GM06990 (cell line): ENCODE measurements around the gene ZNF195.
"Not testable (repeated sequence)": the region's sequence is repeated elsewhere in the genome, so short reads cannot be mapped to it uniquely, and the experiment has no call there.

Experiments
- DNase-seq: peaks from one replicate; pipeline ENCODE4 v3.0.0-alpha.2; 2011; ENCODE audit not compliant: insufficient read length; ENCODE audit errors: extremely low read depth
- H3K27me3 ChIP-seq: replicated peaks from 2 replicates; pipeline ENCODE4 v1.6.0; 2011; ENCODE audit warnings: low read length; ENCODE audit not compliant: control insufficient read depth, insufficient read depth
- H3K36me3 ChIP-seq: 2 replicates; pipeline ENCODE4 v1.5.1; 2011; ENCODE audit warnings: low read length; ENCODE audit not compliant: control insufficient read depth, insufficient read depth
- H3K4me3 ChIP-seq: replicated peaks from 2 replicates; pipeline ENCODE4 v1.5.1; 2011; ENCODE audit warnings: low read depth, mild to moderate bottlenecking, control low read depth, low read length
- TF ChIP-seq, protein P1 (sequence below): IDR thresholded peaks from 2 replicates; pipeline ENCODE4 v1.5.1; 2011; ENCODE audit warnings: low read length, control low read depth, mild to moderate bottlenecking, inconsistent platforms; ENCODE audit not compliant: insufficient read depth, poor library complexity, severe bottlenecking

The ZNF195 gene

DNA sequence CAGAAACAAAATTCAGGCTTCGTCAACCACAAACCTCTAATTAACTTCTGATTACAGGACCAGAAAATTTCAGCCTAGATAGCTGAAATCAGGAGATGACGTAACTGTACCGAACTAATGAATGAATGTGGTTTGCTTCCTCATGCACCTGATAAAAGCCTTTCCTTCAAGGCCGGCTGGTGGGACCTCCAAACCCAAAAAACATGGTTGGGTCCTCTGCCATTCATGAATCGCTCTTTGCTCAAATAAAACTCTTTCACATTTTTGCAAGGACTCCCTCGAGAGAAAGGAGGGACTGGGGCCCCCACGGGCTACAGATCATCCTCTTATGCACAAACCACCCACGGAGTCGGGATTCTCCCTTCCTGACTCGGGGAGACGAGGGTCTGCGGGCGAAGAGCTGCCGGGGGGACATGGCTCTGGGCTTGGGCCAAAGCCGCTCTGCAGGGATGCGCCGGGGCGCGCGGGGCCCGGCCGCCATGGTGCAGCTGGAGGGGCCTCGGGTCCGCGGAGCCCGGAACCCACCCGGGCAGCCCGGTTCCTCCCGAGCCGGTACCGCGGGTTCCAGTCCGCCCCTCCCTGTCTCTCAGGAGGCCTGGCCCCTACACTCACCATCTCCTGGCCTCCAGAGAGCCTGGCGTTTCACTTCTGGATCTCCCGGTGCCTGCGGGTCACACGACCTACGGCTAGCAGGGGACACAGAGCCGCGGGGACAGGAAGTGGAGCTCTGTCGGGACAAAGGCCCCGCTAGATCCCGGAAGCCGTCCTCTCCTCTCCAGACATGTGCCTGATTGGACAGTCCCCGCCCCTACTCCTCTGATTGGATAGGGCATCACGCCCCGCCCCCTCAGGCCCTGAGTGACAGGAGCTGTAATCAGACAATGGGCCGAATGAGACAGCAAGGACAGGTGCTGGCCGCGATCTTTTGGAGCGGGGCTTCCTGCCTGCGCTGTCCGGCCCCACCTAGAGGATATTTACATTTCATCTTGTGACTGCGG is at the start of gene ZNF195:
Gene ZNF195 (minus strand): TSS at position 721 of the 998 bp plus-strand sequence. CDS start 106 bp downstream, at position 615.
- TF ChIP-seq, protein P1, sequence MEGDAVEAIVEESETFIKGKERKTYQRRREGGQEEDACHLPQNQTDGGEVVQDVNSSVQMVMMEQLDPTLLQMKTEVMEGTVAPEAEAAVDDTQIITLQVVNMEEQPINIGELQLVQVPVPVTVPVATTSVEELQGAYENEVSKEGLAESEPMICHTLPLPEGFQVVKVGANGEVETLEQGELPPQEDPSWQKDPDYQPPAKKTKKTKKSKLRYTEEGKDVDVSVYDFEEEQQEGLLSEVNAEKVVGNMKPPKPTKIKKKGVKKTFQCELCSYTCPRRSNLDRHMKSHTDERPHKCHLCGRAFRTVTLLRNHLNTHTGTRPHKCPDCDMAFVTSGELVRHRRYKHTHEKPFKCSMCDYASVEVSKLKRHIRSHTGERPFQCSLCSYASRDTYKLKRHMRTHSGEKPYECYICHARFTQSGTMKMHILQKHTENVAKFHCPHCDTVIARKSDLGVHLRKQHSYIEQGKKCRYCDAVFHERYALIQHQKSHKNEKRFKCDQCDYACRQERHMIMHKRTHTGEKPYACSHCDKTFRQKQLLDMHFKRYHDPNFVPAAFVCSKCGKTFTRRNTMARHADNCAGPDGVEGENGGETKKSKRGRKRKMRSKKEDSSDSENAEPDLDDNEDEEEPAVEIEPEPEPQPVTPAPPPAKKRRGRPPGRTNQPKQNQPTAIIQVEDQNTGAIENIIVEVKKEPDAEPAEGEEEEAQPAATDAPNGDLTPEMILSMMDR, result no peak
- H3K27me3 ChIP-seq, result no peaks in the 10 kb centered on the region

GRCh38 chr11:3428076-3428475 is 49.1 kb upstream of the ZNF195 start:
- H3K36me3 ChIP-seq, H3K27me3 ChIP-seq, DNase-seq, H3K4me3 ChIP-seq: not testable (repeated sequence)

More for the DNA sequence above, at the start of gene ZNF195:
- Histone ChIP-seq H3K4me3 (peak within 1 kb of the TSS; percentile 76), H3K36me3 (peaks cover 15% of the 10 kb centered on the region)
- DNase-seq, result peak; percentile 95

DNA sequence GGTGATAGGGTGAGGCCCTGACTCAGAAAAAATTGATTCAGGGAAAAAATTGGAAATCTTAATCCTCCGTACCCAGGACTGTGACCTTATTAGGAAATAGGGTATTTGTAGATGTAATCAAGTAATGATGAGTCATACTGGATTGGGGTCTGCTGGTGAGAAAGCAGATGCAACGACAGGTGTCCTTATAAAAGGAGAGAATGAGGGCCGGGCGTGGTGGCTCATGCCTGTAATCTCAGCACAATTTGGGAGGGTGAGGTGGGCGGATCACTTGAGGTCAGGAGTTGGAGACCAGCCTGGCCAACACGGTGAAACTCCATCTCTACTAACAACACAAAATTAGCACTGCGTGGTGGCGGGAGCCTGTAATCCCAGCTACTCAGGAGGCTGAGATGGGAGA is 47.6 kb upstream of the ZNF195 start:
- not testable (repeated sequence) for H3K27me3 ChIP-seq, H3K4me3 ChIP-seq, DNase-seq, H3K36me3 ChIP-seq

DNA sequence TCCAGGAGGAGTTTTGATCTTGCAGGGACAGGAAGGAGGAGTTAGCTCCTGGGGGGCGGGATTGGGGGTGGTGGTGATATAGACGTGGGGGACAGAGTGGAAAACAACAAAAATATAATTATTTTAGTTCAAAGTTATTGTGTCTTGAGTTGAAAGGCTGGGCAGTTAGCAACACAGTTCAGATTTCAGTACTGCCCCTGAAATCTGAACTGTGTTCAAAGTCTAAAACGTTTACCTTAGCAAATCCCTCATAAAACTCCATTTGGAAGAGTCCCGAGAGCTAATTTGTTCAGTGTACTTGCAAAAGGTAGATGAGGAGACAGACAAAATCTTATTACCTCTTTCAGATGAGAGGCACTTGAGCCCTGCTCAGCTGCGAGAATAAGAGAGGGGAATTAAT is 45.0 kb upstream of the ZNF195 start:
- not testable (repeated sequence) for H3K27me3 ChIP-seq, H3K36me3 ChIP-seq, DNase-seq, H3K4me3 ChIP-seq

GRCh38 chr11:3423138-3423731 is 44.3 kb upstream of the ZNF195 start:
- not testable (repeated sequence) for H3K36me3 ChIP-seq, H3K27me3 ChIP-seq, DNase-seq
- peak overlapping the region; percentile 63 for H3K4me3 ChIP-seq

DNA sequence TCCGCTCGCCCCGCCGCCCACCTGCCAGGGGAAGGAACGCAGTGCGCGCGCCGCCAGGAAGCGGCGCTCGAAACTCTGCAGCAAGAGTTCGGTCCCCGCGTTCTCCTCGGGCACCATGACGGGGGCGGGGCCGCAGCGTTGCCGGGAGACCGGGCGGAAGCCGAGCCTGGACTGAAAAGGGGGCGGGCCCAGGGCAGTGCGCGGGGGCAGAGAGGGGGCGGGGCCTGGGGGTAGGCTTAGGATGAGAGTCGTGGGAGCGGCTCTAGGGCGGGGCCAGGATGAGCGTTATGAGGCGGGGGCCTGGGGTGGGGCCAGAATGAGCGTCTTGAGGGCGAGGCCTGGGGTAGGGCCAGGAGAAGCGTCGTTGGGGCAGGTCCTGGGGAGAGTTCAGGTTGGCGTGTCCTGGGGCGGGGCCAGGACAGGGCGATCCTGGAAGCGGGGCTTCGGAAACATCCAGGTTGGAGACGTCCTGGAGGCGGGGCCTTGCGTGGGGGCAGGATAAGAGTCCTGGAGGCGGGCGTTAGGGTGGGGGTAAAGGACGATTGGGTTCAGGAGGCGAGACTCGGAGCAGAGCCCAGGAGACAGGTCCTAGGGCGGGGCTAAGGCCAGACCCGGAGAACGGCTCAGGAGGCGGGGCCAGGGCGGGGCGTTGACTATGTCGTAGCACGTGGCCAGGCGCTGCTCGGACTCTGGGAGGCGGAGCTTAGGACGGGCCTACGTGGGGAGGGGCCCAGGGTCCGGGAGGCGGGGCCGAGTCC is 43.6 kb upstream of the ZNF195 start:
- H3K4me3 ChIP-seq, result peak overlapping the region; percentile 69
- peak; percentile 88 for DNase-seq
- not testable (repeated sequence) for H3K27me3 ChIP-seq, H3K36me3 ChIP-seq

DNA sequence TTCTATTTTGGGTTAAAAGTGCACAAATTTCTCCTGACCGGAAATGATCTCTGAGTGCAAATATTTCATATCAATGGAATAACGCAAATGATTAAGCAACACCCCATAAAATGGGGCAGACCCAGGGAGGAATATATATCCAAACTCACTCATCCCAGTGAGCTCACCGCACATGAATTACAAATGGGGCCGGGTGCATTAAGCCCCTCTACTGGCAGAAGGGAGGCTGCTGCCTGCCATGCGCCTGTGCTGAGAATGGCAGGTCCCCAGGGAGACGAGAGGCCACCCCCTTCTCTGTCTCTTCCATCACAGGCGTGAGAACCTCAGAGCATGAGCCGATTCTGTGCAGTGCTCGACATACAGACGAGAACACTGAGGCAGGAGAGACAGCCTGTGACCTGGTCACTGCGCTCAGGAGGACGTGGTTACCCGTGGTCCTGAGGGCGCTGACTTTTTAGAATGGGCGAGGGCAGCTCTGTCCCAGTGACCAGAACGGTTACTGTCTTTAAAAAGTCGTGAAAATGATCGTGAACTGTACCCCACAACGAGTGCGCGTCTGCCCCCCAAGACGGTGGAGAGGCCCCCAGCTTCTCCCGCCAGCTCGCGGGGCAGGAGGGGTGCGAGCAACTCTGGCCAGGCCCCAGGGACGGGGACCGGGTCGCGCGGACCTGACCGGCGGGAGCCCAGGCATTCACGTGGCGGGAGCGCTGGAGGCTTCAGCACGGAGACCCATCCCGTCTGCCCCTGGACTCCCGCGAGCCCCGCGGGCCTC is 42.8 kb upstream of the ZNF195 start:
- H3K4me3 ChIP-seq, result peak overlapping the region; percentile 62
- not testable (repeated sequence) for DNase-seq, H3K27me3 ChIP-seq, H3K36me3 ChIP-seq

- not testable (repeated sequence) for H3K4me3 ChIP-seq, DNase-seq, H3K36me3 ChIP-seq, H3K27me3 ChIP-seq
Measured at GRCh38 chr11:3420281-3421042, 41.5 kb upstream of the ZNF195 start.

DNA sequence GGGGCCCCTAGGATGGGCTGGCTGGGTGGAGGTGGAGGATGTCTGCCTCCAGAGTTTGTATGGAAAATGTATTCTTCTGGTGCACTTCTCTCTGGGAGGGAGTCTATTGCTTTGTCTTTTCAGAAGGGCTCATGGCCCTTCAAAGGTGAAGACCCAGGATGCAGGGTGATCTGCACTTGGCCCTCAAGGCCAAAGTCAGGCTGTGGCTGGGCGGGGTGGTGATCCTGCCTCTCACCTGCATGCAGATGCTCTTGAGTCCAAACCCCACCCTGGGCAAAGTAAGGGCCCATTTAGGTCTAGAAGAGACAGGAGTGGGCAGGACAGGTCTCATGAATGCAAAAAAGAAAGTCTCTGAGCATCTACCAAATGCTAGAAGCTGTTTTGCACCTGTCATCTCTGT is 40.5 kb upstream of the ZNF195 start:
- not testable (repeated sequence) for H3K4me3 ChIP-seq, DNase-seq, H3K27me3 ChIP-seq, H3K36me3 ChIP-seq
